Vagina (tissue), 2 donors: ENCODE results near the gene ACAP1. TPM values are rescaled to one million over a fixed set of nuclear protein-coding genes. Genes with fewer than 3 reads are reported as not detected.

Experiments
- DNase-seq, 2 donors: peaks; one replicate each; pipeline ENCODE4 v3.0.0-alpha.2; 2017; ENCODE audit errors: extremely low spot score in 2 of 2
- H3K27ac ChIP-seq: fragments of 200-600 bp; sonication (generic); one replicate; pipeline ENCODE4 v1.5.1; 2019
- H3K27me3 ChIP-seq: fragments of 200-600 bp; sonication (generic); one replicate; pipeline ENCODE4 v1.5.1; 2019
- H3K36me3 ChIP-seq, 2 donors: fragments of 200-600 bp; sonication (generic); one replicate each; pipeline ENCODE4 v1.5.1; 2017 to 2019
- H3K4me1 ChIP-seq: fragments of 200-600 bp; sonication (generic); one replicate; pipeline ENCODE4 v1.5.1; 2019
- H3K4me3 ChIP-seq, 2 donors: fragments of 200-600 bp; sonication (generic); 1 replicate in 1 of 2; 2 replicates in 1 of 2; pipeline ENCODE4 v1.5.1; 2016 to 2019
- H3K9me3 ChIP-seq: fragments of 200-600 bp; sonication (generic); one replicate; pipeline ENCODE4 v1.5.1; 2019
- POLR2A ChIP-seq, 2 donors: fragments of 450-650 bp; IDR thresholded peaks; one replicate each; pipeline ENCODE4 v1.6.1; 2017; ENCODE audit warnings: antibody characterized with exemption in 2 of 2, mild to moderate bottlenecking in 2 of 2, moderate library complexity in 2 of 2
- POLR2AphosphoS5 ChIP-seq, 2 donors: sonication (generic); formaldehyde crosslinking; IDR thresholded peaks; one replicate each; pipeline ENCODE4 v1.9.0; 2017; ENCODE audit warnings: antibody characterized with exemption in 2 of 2, mild to moderate bottlenecking in 2 of 2, low read depth in 1 of 2; ENCODE audit not compliant: insufficient read depth in 1 of 2
- intact Hi-C: fragments of 100-400 bp; cut with DNase I; formaldehyde crosslinking; loops from one replicate; pipeline ENCODE4 v1.15.1; 2023
- total RNA-seq: library from RNA; depleted of rRNA; stranded (reverse); fragments of >200 nt; gene quantifications from one replicate; pipeline ENCODE4 v1.2.3, GENCODE V29; 2016
- TF ChIP-seq, protein P1 (sequence below), 3 experiments: fragments of 450-650 bp in 2 of 3; fragments of 200-600 bp in 1 of 3; sonication (generic) in 1 of 3; IDR thresholded peaks; one replicate each; pipeline ENCODE4 v1.5.1; 2017 to 2019; ENCODE audit warnings: antibody characterized with exemption in 3 of 3, mild to moderate bottlenecking in 2 of 3, moderate library complexity in 2 of 3

ACAP1 gene
- total RNA-seq, 1 donor from 2014 or later = 7.6 TPM

- Histone ChIP-seq H3K36me3 (peaks cover 0 to 16% of the 10 kb centered on the region in 2 donors), H3K9me3 (no peaks in the 10 kb centered on the region), H3K4me1 (peaks cover 23% of the 10 kb centered on the region), H3K27me3 (no peaks in the 10 kb centered on the region), H3K4me3 (peak overlapping the region; percentile 60 to 94), H3K27ac (peak overlapping the region; percentile 86)
- TF ChIP-seq, protein P1, sequence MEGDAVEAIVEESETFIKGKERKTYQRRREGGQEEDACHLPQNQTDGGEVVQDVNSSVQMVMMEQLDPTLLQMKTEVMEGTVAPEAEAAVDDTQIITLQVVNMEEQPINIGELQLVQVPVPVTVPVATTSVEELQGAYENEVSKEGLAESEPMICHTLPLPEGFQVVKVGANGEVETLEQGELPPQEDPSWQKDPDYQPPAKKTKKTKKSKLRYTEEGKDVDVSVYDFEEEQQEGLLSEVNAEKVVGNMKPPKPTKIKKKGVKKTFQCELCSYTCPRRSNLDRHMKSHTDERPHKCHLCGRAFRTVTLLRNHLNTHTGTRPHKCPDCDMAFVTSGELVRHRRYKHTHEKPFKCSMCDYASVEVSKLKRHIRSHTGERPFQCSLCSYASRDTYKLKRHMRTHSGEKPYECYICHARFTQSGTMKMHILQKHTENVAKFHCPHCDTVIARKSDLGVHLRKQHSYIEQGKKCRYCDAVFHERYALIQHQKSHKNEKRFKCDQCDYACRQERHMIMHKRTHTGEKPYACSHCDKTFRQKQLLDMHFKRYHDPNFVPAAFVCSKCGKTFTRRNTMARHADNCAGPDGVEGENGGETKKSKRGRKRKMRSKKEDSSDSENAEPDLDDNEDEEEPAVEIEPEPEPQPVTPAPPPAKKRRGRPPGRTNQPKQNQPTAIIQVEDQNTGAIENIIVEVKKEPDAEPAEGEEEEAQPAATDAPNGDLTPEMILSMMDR (IDR thresholded peaks at IDR 0.05) = no peak
- no peak for TF ChIP-seq POLR2AphosphoS5 (IDR thresholded peaks at IDR 0.05; ENCODE audit: insufficient read depth in 1 of 2, low read depth in 1 of 2)
- TF ChIP-seq POLR2A (IDR thresholded peaks at IDR 0.05) = no peak
- DNase-seq = no peak
- intact Hi-C loops = loop anchor here (5.0 kb wide), 1 partner anchor 94 kb away; no protein-coding TSS in a partner anchor
Observed at GRCh38 chr17:7392696-7393612, 56.6 kb downstream of the ACAP1 start.

DNA sequence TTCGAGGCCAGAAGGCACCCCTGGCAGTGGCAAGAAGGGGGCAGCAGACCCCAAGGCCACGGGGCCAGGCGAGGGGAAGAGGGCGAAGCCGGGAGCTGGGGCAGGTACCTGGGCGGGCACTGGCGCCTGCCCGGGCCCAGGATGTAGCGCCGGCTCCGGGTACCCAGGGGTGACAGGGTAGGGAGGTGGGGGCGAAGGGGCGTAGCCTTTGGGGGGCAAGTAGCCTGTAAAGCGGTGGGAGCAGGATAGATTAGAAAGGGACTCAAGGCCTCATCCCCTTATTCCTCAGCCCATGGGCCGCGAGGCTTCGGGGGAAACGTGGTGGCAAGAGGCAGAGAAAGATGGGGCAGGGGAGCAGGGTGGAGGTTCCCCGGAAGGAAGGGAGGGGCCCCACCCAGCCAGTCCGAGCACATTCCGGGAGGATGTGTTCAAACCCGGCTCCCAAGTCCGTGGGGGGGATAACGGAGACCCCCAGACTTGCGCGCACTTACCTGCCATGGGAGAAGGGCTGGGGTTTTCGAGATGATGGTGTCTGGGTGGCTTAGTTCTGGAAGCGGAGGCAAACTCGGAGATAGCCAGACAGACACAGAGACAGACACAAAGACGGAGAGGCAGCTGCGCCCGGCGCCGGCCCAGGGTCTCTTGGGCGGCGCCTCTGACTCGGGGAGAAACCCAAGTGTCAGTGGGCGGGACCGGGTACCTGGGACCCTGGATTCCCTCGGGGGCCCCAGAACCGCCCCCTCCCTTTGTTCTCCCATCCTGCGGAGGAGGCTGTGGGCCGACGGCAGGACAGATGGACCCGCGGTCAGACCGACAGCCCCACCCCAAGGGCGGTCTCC lies 57.5 kb downstream of the ACAP1 start:
- peak overlapping the region; percentile 60 to 94 for H3K4me3 ChIP-seq
- peaks cover 23% of the 10 kb centered on the region for H3K4me1 ChIP-seq
- H3K9me3 ChIP-seq = no peaks in the 10 kb centered on the region
- TF ChIP-seq POLR2A (IDR thresholded peaks at IDR 0.05) = no peak
- TF ChIP-seq, protein P1 (IDR thresholded peaks at IDR 0.05) = no peak
- TF ChIP-seq POLR2AphosphoS5 (IDR thresholded peaks at IDR 0.05; ENCODE audit: insufficient read depth in 1 of 2, low read depth in 1 of 2) = no peak
- no peaks in the 10 kb centered on the region for H3K27me3 ChIP-seq
- no peak for DNase-seq
- peaks cover 0 to 13% of the 10 kb centered on the region in 2 donors for H3K36me3 ChIP-seq
- peak overlapping the region; percentile 86 for H3K27ac ChIP-seq
- intact Hi-C loops = loop anchor here (5.0 kb wide), 1 partner anchor 93 kb away; no protein-coding TSS in a partner anchor

- H3K4me3 ChIP-seq = peak within 1 kb of the TSS; percentile 60 to 94
- no peak for DNase-seq
- H3K27ac ChIP-seq = peak within 1 kb of the TSS; percentile 86
- H3K4me1 ChIP-seq = peaks cover 23% of the 10 kb centered on the region
- intact Hi-C loops = loop anchor here (5.0 kb wide), 1 partner anchor 93 kb away; no protein-coding TSS in a partner anchor
- H3K9me3 ChIP-seq = no peaks in the 10 kb centered on the region
- TF ChIP-seq POLR2AphosphoS5 (IDR thresholded peaks at IDR 0.05; ENCODE audit: insufficient read depth in 1 of 2, low read depth in 1 of 2) (peak in 1 of 2 donors; percentile 83), POLR2A (IDR thresholded peaks at IDR 0.05) (peak in 1 of 2 donors; percentile 92)
- TF ChIP-seq, protein P1 (IDR thresholded peaks at IDR 0.05) = peak in 2 of 3 experiments; percentile 32 to 35
- H3K36me3 ChIP-seq = peaks cover 0 to 7% of the 10 kb centered on the region in 2 donors
- no peaks in the 10 kb centered on the region for H3K27me3 ChIP-seq
Observed at GRCh38 chr17:7394452-7395191, 58.3 kb downstream of the ACAP1 start, which contains the start of gene PLSCR3. Gene PLSCR3, minus strand, starts transcription at chr17:7394525. Its CDS starts 415 bp downstream, at chr17:7394110.

DNA sequence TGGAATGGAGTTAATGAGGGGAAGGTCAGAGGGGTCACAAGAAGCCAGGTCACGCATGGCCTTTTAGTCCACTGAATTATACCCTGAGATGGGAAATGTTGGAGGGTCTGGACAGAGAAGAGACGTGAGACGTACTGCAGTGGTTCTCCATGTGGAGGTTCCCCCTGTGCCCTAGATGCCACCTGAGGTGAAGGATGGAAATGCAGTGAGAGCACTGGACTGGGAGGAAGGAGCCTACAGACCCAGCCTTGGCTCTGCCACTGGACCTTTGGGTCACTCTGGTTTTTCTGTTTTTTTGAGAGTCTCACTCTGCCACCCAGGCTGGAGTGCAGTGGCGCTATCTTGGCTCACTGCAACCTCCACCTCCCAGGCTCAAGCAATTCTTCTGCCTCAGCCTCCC lies 59.8 kb downstream of the ACAP1 start:
- Histone ChIP-seq H3K4me1 (peaks cover 23% of the 10 kb centered on the region), H3K27ac (no peak overlapping the region), H3K36me3 (peaks cover 0 to under 1% of the 10 kb centered on the region in 2 donors), H3K27me3 (no peaks in the 10 kb centered on the region), H3K4me3 (no peak overlapping the region), H3K9me3 (no peaks in the 10 kb centered on the region)
- intact Hi-C loops = no loop called here
- TF ChIP-seq, protein P1 (IDR thresholded peaks at IDR 0.05) = no peak
- TF ChIP-seq POLR2AphosphoS5 (IDR thresholded peaks at IDR 0.05; ENCODE audit: insufficient read depth in 1 of 2, low read depth in 1 of 2) = no peak
- no peak for TF ChIP-seq POLR2A (IDR thresholded peaks at IDR 0.05)
- no peak for DNase-seq
